ENCODE data around the gene SIM2. TPM values are rescaled to one million over a fixed set of nuclear protein-coding genes. Genes with fewer than 3 reads are reported as not detected.

The SIM2 gene
- total RNA-seq, 1 experiment from 2014 or later: 23.9 TPM

- no peak for TF ChIP-seq FOSL1 (IDR thresholded peaks at IDR 0.05; ENCODE audit: low read depth)
- no peak for TF ChIP-seq CBX3 (IDR thresholded peaks at IDR 0.05; ENCODE audit: low read depth)
- TF ChIP-seq JUND (IDR thresholded peaks at IDR 0.05): no peak
- TF ChIP-seq SP1 (IDR thresholded peaks at IDR 0.05; ENCODE audit: low read depth): no peak
- DNase-seq (ENCODE audit: low read depth, low spot score): no peak
- no peaks in the 10 kb centered on the region for H3K36me3 ChIP-seq (ENCODE audit: control insufficient read depth in 1 of 2, insufficient read depth in 2 of 2, low read length in 2 of 2)
- H3K27ac ChIP-seq (ENCODE audit: low read depth, low read length): no peak overlapping the region
- intact Hi-C loops (cut with micrococcal nuclease): no loop called here
- peaks cover 0 to 4% of the 10 kb centered on the region in 2 experiments; a peak in 1 of 4 replicates for H3K4me1 ChIP-seq (ENCODE audit: control insufficient read depth in 1 of 2, insufficient read depth in 2 of 2, low read length in 2 of 2)
- no TSS peak for BruUV-seq (replicated peaks)
- no peak overlapping the region for H3K4me2 ChIP-seq (ENCODE audit: low read length)
- no peak for ATAC-seq
- H3K4me3 ChIP-seq (replicated peaks in 1 of 2; ENCODE audit: low read depth in 1 of 2, low read length in 2 of 2): no peak overlapping the region
- H2AFZ ChIP-seq (ENCODE audit: low read depth, low read length, poor library complexity, severe bottlenecking): no peak overlapping the region
- H3K9me2 ChIP-seq (ENCODE audit: insufficient read depth): no peaks in the 10 kb centered on the region
- H3K9me3 ChIP-seq (ENCODE audit: control insufficient read depth in 1 of 2, insufficient read depth in 1 of 2, low read depth in 1 of 2, low read length in 2 of 2): no peaks in the 10 kb centered on the region
- no peak overlapping the region for H3K9ac ChIP-seq (ENCODE audit: low read length)
- RAD21 ChIA-PET (ENCODE audit: low non-redundant PET in 1 of 2, low total read pairs in 2 of 2, uncharacterized antibody in 2 of 2, unreplicated experiment in 2 of 2): no interaction called here
- no peaks in the 10 kb centered on the region for H3K27me3 ChIP-seq (ENCODE audit: insufficient read depth, low read length)
- CTCF ChIA-PET: no interaction called here
- H3K79me2 ChIP-seq (ENCODE audit: insufficient read depth, low read length): no peaks in the 10 kb centered on the region
- POLR2A ChIA-PET: no interaction called here
- H4K20me1 ChIP-seq (ENCODE audit: insufficient read depth): no peaks in the 10 kb centered on the region
Measured at GRCh38 chr21:36672737-36673136, 26.2 kb upstream of the SIM2 start.

- no peak overlapping the region for H3K4me3 ChIP-seq (replicated peaks in 1 of 2; ENCODE audit: low read depth in 1 of 2, low read length in 2 of 2)
- no peak overlapping the region for H2AFZ ChIP-seq (ENCODE audit: low read depth, low read length, poor library complexity, severe bottlenecking)
- H3K9ac ChIP-seq (ENCODE audit: low read length): no peak overlapping the region
- no peaks in the 10 kb centered on the region for H3K36me3 ChIP-seq (ENCODE audit: control insufficient read depth in 1 of 2, insufficient read depth in 2 of 2, low read length in 2 of 2)
- ATAC-seq: no peak
- POLR2A ChIA-PET: no interaction called here
- H3K4me1 ChIP-seq (ENCODE audit: control insufficient read depth in 1 of 2, insufficient read depth in 2 of 2, low read length in 2 of 2): peaks cover 0 to 4% of the 10 kb centered on the region in 2 experiments; a peak in 1 of 4 replicates
- H3K4me2 ChIP-seq (ENCODE audit: low read length): no peak overlapping the region
- DNase-seq (ENCODE audit: low read depth, low spot score): no peak
- RAD21 ChIA-PET (ENCODE audit: low non-redundant PET in 1 of 2, low total read pairs in 2 of 2, uncharacterized antibody in 2 of 2, unreplicated experiment in 2 of 2): no interaction called here
- H4K20me1 ChIP-seq (ENCODE audit: insufficient read depth): no peaks in the 10 kb centered on the region
- no peaks in the 10 kb centered on the region for H3K27me3 ChIP-seq (ENCODE audit: insufficient read depth, low read length)
- no peak overlapping the region for H3K27ac ChIP-seq (ENCODE audit: low read depth, low read length)
- intact Hi-C loops (cut with micrococcal nuclease): no loop called here
- TF ChIP-seq EGR1 (IDR thresholded peaks at IDR 0.05; ENCODE audit: low read depth): no peak
- TF ChIP-seq EZH2phosphoT487 (IDR thresholded peaks at IDR 0.05; ENCODE audit: borderline replicate concordance): no peak
- TF ChIP-seq SRF (IDR thresholded peaks at IDR 0.05; ENCODE audit: low read depth): no peak
- TF ChIP-seq ZNF274 (IDR thresholded peaks at IDR 0.05; ENCODE audit: low read depth, low read length): no peak
- no peak for TF ChIP-seq JUND (IDR thresholded peaks at IDR 0.05)
- TF ChIP-seq EZH2 (IDR thresholded peaks at IDR 0.05): no peak
- TF ChIP-seq POLR2A (IDR thresholded peaks at IDR 0.05; ENCODE audit: borderline replicate concordance, extremely low read depth, insufficient read depth, insufficient read length): no peak
- H3K9me2 ChIP-seq (ENCODE audit: insufficient read depth): no peaks in the 10 kb centered on the region
- BruUV-seq (replicated peaks): no TSS peak
- H3K9me3 ChIP-seq (ENCODE audit: control insufficient read depth in 1 of 2, insufficient read depth in 1 of 2, low read depth in 1 of 2, low read length in 2 of 2): peaks cover 0 to 9% of the 10 kb centered on the region in 2 experiments; a peak in 2 of 4 replicates
- no peaks in the 10 kb centered on the region for H3K79me2 ChIP-seq (ENCODE audit: insufficient read depth, low read length)
- CTCF ChIA-PET: no interaction called here
Measured at GRCh38 chr21:36676039-36676950, 22.6 kb upstream of the SIM2 start.
